SK-N-SH (cell line): ENCODE results near the gene ZRANB3. TPM values are rescaled to one million over a fixed set of nuclear protein-coding genes. Genes with fewer than 3 reads are reported as not detected.
A peak's percentile ranks its signal among the peaks of the same experiment; 100 is the strongest.

Experiments used
- CTCF ChIA-PET: fragments of 300-600, 350-600 bp; formaldehyde crosslinking; extraction: SDS; loops from one replicate; lab custom pipeline; 2021; lab: Yijun Ruan, JAX
- POLR2A ChIA-PET: fragments of 350-600 bp; sonication (Branson Sonifier 250); formaldehyde crosslinking; extraction: SDS; loops from one replicate; lab custom pipeline; 2020; ENCODE audit warnings: antibody characterized with exemption, inconsistent platforms; lab: Yijun Ruan, JAX
- DNase-seq: peaks from one replicate; pipeline ENCODE4 v3.0.0; 2012
- H2AFZ ChIP-seq: fragments of 200-600 bp; sonication (generic); 2 replicates; pipeline ENCODE4 v1.8.1; 2016; ENCODE audit warnings: antibody characterized with exemption, mild to moderate bottlenecking, low read depth
- H3F3A ChIP-seq: fragments of 200-600 bp; sonication (generic); replicated peaks from 2 replicates; pipeline ENCODE3; 2016; ENCODE audit warnings: antibody characterized with exemption, mild to moderate bottlenecking; ENCODE audit not compliant: insufficient read depth
- H3K27ac ChIP-seq, 2 experiments: fragments of 200-500 bp in 1 of 2; fragments of 200-600 bp in 1 of 2; sonication (Bioruptor generic) in 1 of 2; sonication (generic), shearing (Covaris generic) in 1 of 2; 2 replicates each; pipeline versions ENCODE4 v1.5.1 to v1.6.1; 2014 to 2016; ENCODE audit warnings: low read depth in 2 of 2, inconsistent platforms in 1 of 2, low read length in 1 of 2, mild to moderate bottlenecking in 1 of 2, mixed read lengths in 1 of 2
- H3K27me3 ChIP-seq: fragments of 200-600 bp; sonication (generic), shearing (Covaris generic); 2 replicates; pipeline ENCODE4 v1.6.1; 2016; ENCODE audit warnings: mixed run types; ENCODE audit not compliant: insufficient read depth
- H3K36me3 ChIP-seq, 2 experiments: fragments of 200-500 bp in 1 of 2; fragments of 200-600 bp in 1 of 2; sonication (Bioruptor generic) in 1 of 2; sonication (generic) in 1 of 2; replicated peaks in 1 of 2; 2 replicates each; pipeline versions ENCODE3 to v1.5.1; 2014 to 2016; ENCODE audit warnings: low read length in 1 of 2, mild to moderate bottlenecking in 1 of 2; ENCODE audit not compliant: insufficient read depth in 2 of 2, control insufficient read depth in 1 of 2
- H3K4me1 ChIP-seq, 2 experiments: fragments of 200-500 bp in 1 of 2; fragments of 200-600 bp in 1 of 2; sonication (Bioruptor generic) in 1 of 2; sonication (generic), shearing (Covaris generic) in 1 of 2; 2 replicates each; pipeline versions ENCODE4 v1.5.1 to v1.6.1; 2014 to 2016; ENCODE audit warnings: low read depth in 1 of 2, low read length in 1 of 2, mixed run types in 1 of 2; ENCODE audit not compliant: insufficient read depth in 2 of 2, control insufficient read depth in 1 of 2
- H3K4me2 ChIP-seq: fragments of 200-600 bp; sonication (generic), shearing (Covaris generic); 2 replicates; pipeline ENCODE4 v1.6.1; 2017; ENCODE audit warnings: mixed run types
- H3K4me3 ChIP-seq, 2 experiments: fragments of 200-500 bp in 1 of 2; fragments of 200-600 bp in 1 of 2; sonication (Bioruptor generic) in 1 of 2; sonication (generic), shearing (Covaris generic) in 1 of 2; 2 replicates each; pipeline versions ENCODE4 v1.5.1 to v1.8.1; 2014 to 2016; ENCODE audit warnings: low read depth in 2 of 2, inconsistent platforms in 1 of 2, low read length in 1 of 2, mild to moderate bottlenecking in 1 of 2, mixed read lengths in 1 of 2, moderate library complexity in 1 of 2
- H3K79me2 ChIP-seq: fragments of 200-600 bp; sonication (generic); 2 replicates; pipeline ENCODE4 v1.8.1; 2017; ENCODE audit warnings: mild to moderate bottlenecking; ENCODE audit not compliant: insufficient read depth
- H3K9ac ChIP-seq: fragments of 200-600 bp; sonication (generic); 2 replicates; pipeline ENCODE4 v1.6.1; 2017; ENCODE audit warnings: mixed run types
- H3K9me2 ChIP-seq: fragments of 200-600 bp; sonication (generic); 2 replicates; pipeline ENCODE4 v1.6.1; 2017; ENCODE audit warnings: mixed run types
- H3K9me3 ChIP-seq: fragments of 200-600 bp; sonication (generic); 2 replicates; pipeline ENCODE4 v1.6.1; 2017; ENCODE audit warnings: mixed run types, mild to moderate bottlenecking, moderate library complexity
- H4K20me1 ChIP-seq: fragments of 200-600 bp; sonication (generic); 2 replicates; pipeline ENCODE4 v1.6.1; 2017; ENCODE audit warnings: mild to moderate bottlenecking, mixed run types; ENCODE audit not compliant: insufficient read depth
- EP300 ChIP-seq, 2 experiments: IDR thresholded peaks; 2 replicates each; pipeline versions ENCODE4 v1.4.0 to v1.6.1; 2012; ENCODE audit warnings: borderline replicate concordance in 1 of 2, low read depth in 1 of 2, low read length in 1 of 2
- GABPA ChIP-seq: IDR thresholded peaks from 2 replicates; pipeline ENCODE4 v1.4.0; 2012; ENCODE audit warnings: low read depth, mild to moderate bottlenecking
- JUND ChIP-seq: IDR thresholded peaks from 2 replicates; pipeline ENCODE4 v1.4.0; 2012
- RAD21 ChIP-seq: IDR thresholded peaks from 2 replicates; pipeline ENCODE4 v1.6.1; 2012; ENCODE audit warnings: mild to moderate bottlenecking, low read length
- TEAD4 ChIP-seq: IDR thresholded peaks from 2 replicates; pipeline ENCODE4 v1.4.0; 2012; ENCODE audit warnings: mild to moderate bottlenecking, borderline replicate concordance; ENCODE audit not compliant: insufficient read depth
- WGBS: methylation state at CpG from one replicate; pipeline ENCODE4 v1.1.6; 2017; ENCODE audit warnings: low lambda C conversion rate; 5-methylcytosine and 5-hydroxymethylcytosine counted together
- polyA plus RNA-seq, 3 experiments: library from polyadenylated mRNA; depleted of rRNA; stranded (reverse); fragments of >200 nt; gene quantifications; 2 replicates each; pipeline ENCODE4 v1.2.3, GENCODE V29; 2012
- TF ChIP-seq, protein P1 (sequence below): IDR thresholded peaks from 2 replicates; pipeline ENCODE4 v1.6.1; 2012; ENCODE audit warnings: mild to moderate bottlenecking, low read depth, low read length, moderate library complexity
- TF ChIP-seq, protein P2 (sequence below): IDR thresholded peaks from 2 replicates; pipeline ENCODE4 v1.4.0; 2012; ENCODE audit warnings: low read depth, borderline replicate concordance
- TF ChIP-seq, protein P3 (sequence below): fragments of 150-350 bp; IDR thresholded peaks from 2 replicates; pipeline ENCODE4 v1.6.1; 2016; ENCODE audit warnings: mild to moderate bottlenecking, low read depth, low read length

Gene ZRANB3
- polyA plus RNA-seq, 1 of the 3 experiments (the other 2 are of a cell fraction) = 4.1 TPM

DNA sequence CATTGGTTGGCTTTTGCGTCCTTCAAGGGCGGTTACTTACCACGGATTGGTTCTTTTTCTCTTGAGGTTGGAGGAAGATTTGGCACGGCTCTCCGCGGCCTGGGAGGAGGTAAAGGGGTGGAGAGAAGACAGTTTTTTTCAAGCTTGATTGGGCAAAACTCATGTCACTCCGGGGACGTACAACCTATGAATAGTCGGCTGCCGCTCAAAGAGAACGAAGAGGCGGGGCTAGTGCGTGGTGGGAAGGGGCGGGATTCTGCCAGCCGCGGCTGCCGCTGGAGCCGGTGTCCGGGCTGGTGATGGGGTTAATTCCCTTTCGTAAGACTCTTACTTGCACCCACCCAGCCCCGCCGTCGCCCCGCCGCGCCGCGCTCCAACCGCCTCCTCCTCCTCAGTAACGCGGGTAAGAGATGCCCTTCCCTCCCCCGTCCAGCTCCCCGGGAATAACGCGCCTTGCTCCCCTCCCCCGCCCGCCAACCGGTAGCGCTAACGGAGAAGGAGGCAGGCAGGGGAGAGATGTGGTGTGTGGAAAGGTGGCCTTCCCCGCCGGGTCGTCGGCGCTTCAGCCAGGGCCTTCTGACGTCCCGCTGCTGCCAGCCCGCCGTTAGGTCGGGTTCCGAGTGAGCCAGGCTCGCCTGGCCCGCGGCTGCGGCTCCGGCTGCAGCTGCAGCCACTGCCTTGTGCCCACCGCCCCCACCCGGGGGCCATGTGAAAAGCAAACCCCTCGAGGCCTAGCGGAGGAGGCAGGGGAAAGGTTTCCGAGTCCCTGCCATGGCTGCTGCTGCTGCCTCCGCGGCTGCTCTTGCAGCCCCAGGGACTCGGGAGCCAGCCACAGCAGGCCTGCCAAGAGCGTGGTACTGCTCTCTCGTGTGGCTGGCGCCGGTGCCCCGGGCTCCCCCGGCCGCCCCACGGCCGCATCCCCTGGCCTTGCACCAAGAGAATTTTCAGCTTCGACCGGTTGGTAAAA lies 496 bp upstream of the ZRANB3 start, which contains the start of gene R3HDM1 (continued):
- TF ChIP-seq, protein P1, sequence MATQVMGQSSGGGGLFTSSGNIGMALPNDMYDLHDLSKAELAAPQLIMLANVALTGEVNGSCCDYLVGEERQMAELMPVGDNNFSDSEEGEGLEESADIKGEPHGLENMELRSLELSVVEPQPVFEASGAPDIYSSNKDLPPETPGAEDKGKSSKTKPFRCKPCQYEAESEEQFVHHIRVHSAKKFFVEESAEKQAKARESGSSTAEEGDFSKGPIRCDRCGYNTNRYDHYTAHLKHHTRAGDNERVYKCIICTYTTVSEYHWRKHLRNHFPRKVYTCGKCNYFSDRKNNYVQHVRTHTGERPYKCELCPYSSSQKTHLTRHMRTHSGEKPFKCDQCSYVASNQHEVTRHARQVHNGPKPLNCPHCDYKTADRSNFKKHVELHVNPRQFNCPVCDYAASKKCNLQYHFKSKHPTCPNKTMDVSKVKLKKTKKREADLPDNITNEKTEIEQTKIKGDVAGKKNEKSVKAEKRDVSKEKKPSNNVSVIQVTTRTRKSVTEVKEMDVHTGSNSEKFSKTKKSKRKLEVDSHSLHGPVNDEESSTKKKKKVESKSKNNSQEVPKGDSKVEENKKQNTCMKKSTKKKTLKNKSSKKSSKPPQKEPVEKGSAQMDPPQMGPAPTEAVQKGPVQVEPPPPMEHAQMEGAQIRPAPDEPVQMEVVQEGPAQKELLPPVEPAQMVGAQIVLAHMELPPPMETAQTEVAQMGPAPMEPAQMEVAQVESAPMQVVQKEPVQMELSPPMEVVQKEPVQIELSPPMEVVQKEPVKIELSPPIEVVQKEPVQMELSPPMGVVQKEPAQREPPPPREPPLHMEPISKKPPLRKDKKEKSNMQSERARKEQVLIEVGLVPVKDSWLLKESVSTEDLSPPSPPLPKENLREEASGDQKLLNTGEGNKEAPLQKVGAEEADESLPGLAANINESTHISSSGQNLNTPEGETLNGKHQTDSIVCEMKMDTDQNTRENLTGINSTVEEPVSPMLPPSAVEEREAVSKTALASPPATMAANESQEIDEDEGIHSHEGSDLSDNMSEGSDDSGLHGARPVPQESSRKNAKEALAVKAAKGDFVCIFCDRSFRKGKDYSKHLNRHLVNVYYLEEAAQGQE = no peak
- TF ChIP-seq TEAD4 = no peak
- TF ChIP-seq GABPA = no peak
- TF ChIP-seq, protein P2, sequence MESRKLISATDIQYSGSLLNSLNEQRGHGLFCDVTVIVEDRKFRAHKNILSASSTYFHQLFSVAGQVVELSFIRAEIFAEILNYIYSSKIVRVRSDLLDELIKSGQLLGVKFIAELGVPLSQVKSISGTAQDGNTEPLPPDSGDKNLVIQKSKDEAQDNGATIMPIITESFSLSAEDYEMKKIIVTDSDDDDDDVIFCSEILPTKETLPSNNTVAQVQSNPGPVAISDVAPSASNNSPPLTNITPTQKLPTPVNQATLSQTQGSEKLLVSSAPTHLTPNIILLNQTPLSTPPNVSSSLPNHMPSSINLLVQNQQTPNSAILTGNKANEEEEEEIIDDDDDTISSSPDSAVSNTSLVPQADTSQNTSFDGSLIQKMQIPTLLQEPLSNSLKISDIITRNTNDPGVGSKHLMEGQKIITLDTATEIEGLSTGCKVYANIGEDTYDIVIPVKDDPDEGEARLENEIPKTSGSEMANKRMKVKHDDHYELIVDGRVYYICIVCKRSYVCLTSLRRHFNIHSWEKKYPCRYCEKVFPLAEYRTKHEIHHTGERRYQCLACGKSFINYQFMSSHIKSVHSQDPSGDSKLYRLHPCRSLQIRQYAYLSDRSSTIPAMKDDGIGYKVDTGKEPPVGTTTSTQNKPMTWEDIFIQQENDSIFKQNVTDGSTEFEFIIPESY = 0 out of 2 replicates have a peak, but pooled peaks have one; percentile 17
- TF ChIP-seq EP300 (IDR thresholded peaks at IDR 0.05; ENCODE audit: borderline replicate concordance in 1 of 2, low read depth in 1 of 2, low read length in 1 of 2) = 0 out of 4 replicates have a peak, but pooled peaks of 1 of the 2 experiments have one; percentile 6
- peak; percentile 41 for TF ChIP-seq RAD21

DNA sequence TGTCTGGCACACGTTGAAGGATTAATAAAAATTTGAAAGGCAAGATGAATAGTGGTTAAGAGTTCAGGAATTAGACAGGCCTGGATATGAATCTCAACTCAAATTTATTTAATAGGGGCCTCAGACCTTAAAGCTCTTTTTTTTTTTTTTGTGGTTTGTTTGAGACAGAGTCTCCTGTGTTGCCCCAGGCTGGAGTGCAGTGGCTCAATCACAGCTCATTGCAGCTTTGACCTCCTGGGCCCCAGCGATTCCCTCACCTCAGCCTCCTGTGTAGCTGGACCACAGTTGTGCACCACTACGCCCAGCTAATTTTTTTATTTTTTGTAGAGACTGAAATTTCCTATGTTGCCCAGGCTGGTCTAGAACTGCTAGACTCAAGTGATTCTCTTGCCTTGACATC lies 3.0 kb downstream of the ZRANB3 start:
- no peak overlapping the region for H3K4me2 ChIP-seq
- peaks cover 0 to 13% of the 10 kb centered on the region in 2 experiments for H3K36me3 ChIP-seq
- CTCF ChIA-PET = no interaction called here
- 92% methylated on average over 3 of the region's 3 CpGs for WGBS
- no peaks in the 10 kb centered on the region; the same call in 1 of the 2 replicates for H4K20me1 ChIP-seq
- peaks cover 9% of the 10 kb centered on the region for H3F3A ChIP-seq
- no peak overlapping the region for H2AFZ ChIP-seq
- H3K79me2 ChIP-seq = peaks cover 67% of the 10 kb centered on the region
- H3K9me2 ChIP-seq = no peaks in the 10 kb centered on the region
- no peak overlapping the region for H3K9ac ChIP-seq
- no peak for TF ChIP-seq JUND
- TF ChIP-seq, protein P3, sequence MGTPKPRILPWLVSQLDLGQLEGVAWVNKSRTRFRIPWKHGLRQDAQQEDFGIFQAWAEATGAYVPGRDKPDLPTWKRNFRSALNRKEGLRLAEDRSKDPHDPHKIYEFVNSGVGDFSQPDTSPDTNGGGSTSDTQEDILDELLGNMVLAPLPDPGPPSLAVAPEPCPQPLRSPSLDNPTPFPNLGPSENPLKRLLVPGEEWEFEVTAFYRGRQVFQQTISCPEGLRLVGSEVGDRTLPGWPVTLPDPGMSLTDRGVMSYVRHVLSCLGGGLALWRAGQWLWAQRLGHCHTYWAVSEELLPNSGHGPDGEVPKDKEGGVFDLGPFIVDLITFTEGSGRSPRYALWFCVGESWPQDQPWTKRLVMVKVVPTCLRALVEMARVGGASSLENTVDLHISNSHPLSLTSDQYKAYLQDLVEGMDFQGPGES = no peak
- POLR2A ChIA-PET = no interaction called here
- H3K4me3 ChIP-seq = no peak overlapping the region
- no peak for DNase-seq
- peaks cover 0 to 5% of the 10 kb centered on the region in 2 experiments; a peak in 2 of 4 replicates for H3K4me1 ChIP-seq
- H3K9me3 ChIP-seq = no peaks in the 10 kb centered on the region
- no peaks in the 10 kb centered on the region for H3K27me3 ChIP-seq
- no peak overlapping the region for H3K27ac ChIP-seq
